Stimulated activated naive CD4-positive, alpha-beta T cell (primary cell): Measurements from ENCODE around the gene ANK3.

Experiments used
- DNase-seq, 6 experiments: peaks; one replicate each; lab custom pipeline; 2025; lab: John Stamatoyannopoulos, UW

Gene ANK3

DNA sequence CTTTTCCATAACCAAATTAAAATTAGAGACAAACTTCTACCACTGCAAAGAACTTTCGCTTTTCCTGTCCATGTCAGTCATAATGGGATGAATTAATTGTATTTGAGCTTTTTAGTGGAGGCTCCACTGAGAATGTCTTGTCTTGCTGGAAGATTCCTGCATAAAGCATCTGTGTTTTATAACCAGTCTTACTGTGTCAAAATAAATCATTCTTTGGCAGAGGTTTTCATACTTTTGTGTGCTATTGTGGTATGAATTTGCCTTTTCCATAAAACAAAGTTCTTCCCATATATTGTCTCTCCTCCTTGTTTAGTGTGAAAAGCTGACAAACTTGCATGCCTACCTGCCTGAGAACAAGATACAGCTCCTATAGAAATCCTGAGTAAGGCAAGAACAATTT, 358.5 kb downstream of the ANK3 start:
- DNase-seq = no peak

DNA sequence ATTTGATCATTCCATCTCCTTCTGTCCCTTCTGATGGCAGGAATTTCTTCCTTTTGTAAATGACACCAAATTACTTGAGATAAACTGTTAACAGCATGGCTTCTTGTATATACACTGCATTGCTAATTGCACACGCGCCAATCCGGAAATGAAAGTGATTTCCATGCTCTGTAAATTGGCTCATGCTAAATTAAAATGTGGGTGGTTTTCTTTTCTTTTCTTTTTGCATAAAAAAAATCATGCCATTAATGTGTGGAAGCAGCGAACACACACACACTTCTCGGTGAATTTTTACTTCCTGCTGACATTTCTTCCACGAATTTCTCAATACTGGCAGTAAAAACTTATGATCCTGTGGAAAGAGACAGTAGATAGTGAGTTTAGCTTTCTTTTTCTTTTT, 360.2 kb downstream of the ANK3 start:
- DNase-seq = no peak

DNA sequence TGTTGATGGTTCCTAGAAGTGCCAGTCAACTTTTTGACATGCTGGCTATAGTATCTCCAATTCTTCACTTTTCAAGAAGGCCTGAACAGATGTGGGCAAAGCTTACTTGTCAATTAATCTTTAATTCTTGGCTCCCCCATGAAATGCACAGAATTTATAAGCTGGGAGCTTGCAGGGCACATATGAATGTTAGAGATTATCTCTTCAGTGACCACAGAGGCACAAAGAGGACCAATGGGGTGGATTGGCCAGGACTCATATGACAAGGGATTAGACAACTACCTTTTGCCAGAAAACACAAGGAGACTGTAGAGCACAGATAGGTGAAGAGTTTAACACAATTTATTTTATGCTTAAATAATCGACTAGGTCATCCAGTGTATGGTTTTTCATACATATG, 361.6 kb downstream of the ANK3 start:
- DNase-seq = no peak

DNA sequence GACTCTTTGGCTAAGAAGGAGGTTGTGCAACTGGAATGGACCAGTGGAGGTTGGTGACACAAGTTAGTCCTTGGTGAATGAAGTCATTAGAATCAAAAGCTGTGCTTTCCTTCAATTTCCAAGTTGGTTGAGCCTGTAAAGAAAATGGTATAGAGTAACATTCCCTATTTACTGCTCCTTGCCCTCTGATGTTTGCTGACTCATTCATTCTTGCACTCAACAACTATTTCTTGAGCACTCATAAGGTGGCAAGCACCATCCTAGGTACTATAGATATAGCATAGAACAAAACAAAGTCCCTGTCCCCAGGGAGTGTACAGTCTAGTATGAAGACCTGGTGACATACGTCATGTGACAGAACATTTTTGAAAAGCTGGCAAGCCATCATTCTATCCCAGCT, 364.4 kb downstream of the ANK3 start:
- no peak for DNase-seq

DNA sequence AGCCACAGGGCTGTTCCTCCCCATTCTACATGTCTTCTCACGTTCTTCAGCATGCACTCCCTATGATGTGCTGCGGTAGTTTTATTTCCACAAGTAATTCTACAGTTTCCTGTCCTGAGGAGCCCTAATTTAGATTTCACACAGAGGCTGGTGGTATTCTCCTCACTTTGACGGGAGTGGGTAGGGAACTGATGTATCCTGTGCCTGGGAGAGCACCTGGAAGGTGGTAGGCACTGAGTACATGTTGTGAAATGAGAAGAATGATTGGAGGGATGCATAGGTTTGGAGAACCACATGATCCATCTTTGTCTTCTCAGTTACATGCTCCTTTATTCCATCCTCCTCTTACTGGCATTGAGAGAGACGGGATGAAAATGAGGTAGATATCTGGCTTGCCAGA, 365.2 kb downstream of the ANK3 start:
- no peak for DNase-seq

DNA sequence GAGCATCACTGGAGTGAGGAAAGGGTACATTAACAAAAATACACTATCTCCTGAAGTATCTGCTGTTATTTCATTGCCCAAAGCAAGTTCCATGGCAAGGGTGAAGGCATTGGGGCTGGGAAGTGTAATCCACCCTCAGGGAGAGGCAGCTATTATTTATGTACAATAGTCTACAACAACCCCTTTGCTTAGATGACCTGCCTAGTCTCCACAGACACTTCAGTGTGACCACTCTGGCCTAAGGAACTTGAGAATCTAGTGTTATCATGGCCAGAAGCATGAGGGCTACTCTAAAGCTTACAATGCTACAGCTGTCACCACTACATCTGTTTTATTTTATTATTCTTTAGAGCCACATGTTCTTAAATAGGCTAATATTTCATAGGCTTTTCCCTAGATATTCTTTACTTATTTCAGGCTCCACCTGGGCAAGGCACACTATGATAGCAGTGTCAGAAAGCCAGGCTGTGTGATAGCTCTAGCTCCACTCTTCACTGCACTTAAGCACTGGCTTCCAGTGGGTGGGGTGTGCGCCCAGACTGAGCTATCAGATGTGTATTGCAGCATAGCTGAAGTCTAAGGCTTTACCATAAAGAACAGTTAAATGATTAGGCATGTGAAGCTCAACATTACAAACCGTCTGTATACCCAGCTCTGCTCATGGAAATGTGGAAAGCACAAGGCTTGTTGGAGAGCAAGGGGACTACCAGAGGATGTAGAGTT, 366.4 kb downstream of the ANK3 start:
- no peak for DNase-seq

DNA sequence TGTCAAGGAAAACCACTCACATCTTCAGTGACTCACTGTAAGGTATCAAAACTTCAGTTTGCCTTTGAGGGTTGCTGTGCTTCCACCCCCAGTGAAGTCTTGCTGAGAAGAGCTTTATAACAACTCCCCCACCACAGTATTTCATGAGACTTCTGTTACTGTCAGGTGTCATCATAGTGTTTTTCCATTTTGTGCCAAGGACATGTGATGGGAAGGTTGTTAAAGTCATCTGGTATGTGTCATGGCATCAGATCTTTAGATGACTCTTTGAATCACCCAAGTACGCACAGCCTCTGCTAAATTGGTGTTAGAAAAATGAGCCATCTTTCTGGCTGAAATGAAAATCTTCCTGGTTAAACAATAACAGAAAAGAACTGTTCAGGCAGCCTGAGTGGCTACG, 368.3 kb downstream of the ANK3 start:
- no peak for DNase-seq

DNA sequence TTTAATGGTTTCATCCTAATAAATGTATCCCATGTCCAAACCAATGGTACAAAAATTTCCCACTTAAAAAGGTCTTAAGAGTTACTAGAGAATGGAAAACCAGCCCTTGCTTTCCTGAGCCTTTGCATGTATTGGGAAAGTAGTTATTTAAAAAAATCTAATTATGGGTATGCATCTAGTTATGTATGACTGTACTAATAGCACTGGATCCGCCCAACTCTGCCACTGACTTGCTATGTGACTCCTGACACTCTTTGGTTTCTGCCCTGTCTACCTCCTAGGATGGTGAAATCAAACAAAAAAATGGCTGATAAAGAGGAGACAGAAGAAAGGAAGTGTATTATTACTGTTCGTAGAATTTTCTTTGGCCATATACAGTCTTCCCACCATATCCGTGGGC, 372.9 kb downstream of the ANK3 start:
- no peak for DNase-seq

DNA sequence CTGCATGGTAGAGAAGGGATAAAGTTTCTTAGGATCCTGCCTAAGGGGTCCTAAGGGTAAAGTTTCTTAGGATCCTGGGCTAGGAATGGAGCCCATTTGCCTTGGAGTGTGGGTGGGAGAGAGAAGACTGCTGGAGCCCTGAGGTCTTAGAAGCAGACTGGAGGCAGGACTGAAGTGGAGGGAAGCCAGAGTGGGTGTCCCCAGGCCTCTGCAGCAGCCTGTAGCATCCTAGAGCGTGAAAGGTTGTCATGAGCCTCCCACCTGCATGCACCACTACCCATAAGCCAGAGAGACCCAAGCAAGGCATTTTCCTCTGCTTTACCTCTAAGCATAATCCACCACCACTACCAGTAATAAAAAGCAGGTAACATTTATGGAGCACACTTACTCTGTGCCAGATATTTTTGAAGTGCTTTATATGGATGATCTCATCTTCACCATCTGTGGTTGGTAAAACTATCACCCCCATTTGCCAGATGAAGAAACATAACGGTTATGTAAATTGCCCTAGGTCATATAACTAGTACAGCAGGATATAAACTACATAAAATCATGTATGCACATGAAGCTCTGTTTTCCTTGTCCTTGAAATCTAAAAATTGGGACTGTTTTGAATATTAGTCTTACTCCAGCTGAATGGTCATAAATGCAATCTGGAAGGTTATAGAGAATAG, 379.8 kb downstream of the ANK3 start:
- DNase-seq = no peak

DNA sequence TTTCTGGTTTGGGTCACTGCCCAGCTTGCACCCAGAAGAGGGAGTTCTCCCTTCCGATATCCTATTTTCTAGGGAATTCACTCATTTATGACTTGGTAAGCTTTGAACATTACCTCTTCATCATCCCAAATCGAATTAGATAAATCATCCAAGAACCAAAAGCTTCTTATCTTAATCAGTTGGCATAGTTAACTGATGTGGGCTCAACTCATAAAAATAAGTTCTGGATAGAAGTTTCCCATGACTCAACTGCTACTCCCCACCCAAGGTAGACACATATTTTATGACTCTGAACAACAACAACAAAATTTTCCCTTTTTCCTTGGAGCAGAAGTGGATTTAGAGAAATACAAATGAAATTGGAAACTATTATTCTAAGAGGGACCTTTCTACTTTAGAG, 380.4 kb downstream of the ANK3 start:
- no peak for DNase-seq

DNA sequence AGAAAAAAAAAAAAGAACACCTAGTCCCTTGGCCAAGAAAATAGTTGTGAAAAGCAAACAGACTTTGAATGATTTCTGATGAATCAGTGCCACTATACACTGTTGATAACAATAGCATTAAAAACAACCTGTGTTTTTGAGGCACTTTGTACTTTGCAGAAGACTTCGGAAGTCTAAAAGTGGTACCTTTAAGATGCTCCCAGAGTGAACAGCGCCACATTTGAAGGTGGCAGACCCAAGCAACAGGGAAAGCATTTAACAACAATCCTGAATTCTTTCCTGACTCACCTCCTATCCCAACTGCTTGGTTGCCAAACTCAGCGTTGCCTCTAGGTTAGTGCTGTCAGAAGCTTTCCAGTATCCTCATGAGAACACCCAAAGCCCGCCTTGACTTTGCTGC, 380.9 kb downstream of the ANK3 start:
- no peak for DNase-seq

DNA sequence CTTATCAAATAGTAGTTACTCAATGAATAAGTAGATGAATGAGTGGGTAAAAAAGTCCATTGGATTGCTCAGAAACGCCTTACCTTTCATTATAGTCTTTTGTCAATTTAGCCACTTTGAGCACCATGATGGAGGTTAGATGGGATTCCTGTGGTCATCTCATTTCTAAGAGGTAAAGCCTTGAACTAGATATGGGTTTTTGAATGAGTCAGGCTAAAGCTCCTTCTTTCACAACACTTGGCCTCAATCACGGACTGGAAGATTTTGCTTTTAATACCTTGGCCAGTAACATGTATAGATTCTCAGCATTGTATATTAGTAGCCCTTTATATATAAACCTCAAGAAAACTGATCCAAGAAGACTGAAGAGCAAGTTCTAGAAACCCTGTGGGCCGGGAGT, 383.6 kb downstream of the ANK3 start:
- no peak for DNase-seq

DNA sequence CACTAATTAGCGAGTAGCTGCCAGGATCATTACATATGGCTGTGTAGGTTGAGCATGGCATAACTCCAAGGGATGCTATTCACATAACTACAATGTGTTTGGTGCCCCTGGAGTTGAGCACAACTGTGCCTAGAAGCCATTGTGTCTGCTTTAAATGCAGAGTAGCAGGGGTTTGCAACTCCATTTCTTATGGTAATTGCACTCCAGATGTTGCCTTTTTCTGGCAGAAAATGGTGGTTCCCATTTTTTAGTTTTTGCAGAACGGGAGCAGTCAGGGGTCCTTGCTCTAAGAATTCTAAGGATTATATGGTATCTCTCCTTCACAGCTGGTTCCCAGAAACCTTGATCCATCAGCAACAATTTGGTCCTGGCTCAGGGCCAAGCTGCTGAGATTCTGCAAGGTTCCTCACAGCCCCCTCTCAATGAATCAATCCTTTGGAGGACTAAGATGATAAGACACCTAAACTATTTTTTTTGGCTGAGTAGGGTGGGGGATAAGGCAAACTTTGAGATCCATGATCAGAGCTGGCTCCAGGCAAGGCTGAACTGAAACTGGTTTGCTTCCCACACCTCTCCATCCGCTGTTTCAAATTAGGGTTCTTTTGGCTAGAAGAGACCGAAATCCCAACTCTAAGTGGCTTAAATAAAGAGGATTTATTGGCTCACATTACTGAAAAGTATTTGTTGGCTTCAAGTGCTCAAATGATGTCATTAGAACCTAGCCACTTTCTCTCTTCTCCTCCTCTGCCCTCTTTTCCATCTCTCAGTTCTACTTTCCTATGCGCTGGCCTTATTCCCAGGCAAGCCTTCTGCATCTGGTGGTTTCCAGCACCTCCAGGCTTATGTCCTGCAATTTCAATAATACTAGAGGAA, 385.8 kb downstream of the ANK3 start:
- DNase-seq = no peak

DNA sequence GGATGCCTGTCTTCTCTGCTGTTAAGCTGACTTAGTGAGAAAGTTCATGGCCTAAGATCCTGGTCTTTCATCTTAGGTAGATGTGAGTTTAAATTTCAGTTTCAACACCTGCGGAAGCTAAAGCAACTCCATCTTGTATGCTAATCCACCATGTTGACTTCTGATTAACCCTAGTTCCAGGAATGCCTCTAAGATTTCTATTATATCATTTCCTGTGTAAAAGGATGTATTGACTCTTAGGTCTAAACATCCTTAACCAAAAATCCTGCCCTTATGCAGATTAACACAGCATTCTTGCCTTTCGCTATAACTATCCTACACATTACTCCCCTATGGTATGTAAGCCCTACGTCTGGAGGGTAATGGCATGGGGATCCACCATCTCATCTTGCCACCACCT, 388.9 kb downstream of the ANK3 start:
- DNase-seq = no peak

DNA sequence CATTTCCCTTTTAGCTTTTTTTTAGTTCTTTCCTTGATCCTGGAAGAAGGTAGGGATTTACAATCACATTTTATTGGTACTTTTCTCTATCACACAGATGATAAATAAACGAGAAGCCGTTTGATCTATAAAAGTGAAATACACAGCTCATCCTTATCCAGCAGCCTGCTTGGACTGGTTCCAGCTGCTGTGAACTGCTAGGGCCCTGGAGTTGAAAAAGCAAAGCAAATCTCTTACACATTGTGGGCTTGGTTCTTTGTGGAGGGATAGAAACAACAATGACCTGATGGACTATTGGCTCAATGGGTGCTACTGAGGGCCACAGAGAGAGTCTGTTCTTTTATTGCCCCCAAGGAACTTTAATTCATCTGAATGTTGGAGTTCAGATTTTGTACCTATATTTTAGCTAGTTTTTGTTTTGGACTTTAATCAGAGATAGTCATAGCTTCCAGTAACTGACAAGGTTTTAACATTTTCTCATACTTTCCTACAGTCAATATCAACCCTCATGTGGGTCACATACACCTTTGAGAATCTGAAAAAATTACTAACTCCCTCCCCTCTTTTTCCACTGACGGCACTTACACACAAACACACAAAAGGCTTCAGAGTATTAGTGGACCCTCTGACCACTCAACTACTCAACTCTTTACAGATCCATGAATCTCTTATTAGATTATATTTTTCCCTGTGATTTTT, 391.7 kb downstream of the ANK3 start:
- DNase-seq = no peak

DNA sequence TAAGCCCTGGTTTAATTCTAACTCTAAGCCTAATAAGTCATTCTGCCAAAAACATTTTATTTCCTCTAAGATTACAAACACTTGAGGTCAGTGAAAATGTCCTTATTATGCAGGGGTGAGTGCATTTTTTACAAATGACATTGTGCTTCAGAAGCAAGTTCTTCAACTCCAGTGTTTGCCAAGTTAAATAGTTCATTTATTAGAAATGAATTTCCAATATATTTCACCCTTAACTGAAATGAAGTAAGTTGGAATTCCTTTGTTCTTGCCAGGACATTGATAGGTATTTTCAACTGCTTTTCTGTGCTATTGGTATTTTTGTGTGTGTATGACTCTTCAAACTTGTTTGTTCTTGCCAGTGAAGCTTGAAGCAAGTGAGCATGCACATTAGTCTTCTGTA, 393.8 kb downstream of the ANK3 start:
- DNase-seq = no peak

DNA sequence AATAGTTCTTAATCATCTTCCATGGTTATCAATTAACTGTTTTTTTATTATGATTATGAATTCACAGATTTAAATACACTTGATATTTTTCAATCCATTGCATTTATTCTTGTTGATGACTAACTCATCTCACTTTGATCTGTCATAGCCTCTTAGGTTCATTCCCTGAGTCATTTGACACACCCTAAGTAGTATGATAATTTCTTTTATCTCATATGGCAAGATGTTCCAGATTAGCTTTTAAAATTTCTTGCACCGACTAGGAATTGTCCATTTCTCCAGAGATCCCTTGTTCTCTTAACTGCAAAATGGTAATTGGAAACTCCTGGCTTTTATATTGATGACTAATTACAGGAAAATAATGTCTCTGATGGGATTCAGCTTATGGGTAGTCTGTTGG, 395.7 kb downstream of the ANK3 start:
- no peak for DNase-seq

DNA sequence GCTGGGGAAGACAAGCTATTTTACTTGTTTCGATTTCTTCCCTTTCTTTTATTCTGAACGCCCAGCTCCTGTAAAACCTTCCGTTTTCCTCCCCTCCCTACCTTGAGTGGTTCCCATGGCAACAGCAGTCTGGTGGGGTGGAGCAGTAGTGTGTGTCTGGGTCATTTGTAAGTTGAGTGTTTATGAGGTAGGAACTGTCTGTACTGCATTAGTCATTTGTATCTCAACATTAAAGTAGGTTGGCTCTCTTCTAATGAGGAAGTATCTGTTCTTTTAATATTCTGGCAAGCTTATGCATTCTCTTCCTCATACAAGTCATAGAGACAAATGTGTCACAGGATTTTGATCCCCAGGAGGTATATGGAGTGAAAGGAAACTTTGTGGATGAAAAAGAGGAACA, 398.0 kb downstream of the ANK3 start:
- no peak for DNase-seq

DNA sequence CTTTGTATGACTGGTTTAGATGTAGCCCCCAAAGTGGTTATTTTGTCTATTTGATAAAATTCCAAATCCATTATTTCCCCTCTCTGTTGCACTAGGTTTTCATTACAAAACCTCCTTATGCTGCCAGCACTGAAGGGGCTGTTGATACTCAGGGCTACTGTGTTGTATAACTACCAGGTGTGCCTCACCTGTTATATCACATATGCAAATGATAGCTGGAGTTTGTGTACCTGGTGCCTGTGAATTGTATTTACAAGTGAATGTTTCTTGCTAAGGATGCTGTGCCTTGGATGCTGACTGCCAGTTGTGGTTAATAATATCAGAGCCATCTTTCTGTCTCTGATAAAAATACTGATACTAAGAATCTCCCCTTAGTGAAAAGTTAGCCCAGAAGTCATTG, 398.6 kb downstream of the ANK3 start:
- DNase-seq = no peak

DNA sequence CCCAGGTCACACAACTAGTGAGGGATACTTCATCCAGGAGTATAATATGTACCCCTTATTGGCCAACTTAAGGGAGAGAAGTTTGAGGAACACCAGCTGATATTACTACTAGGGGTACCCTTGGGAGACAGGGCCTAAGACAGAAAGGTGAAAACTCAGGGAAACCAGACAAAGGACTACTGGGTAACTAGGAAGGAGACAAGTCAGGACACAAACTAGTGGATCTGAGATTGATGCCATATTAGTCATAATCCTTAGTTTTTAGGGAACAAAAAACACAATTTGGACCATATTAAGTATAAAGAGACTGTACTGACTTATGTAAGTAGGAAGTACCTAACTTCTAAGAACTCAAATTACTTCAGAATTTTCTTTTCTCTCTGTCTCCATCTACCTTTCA, 404.0 kb downstream of the ANK3 start:
- no peak for DNase-seq

DNA sequence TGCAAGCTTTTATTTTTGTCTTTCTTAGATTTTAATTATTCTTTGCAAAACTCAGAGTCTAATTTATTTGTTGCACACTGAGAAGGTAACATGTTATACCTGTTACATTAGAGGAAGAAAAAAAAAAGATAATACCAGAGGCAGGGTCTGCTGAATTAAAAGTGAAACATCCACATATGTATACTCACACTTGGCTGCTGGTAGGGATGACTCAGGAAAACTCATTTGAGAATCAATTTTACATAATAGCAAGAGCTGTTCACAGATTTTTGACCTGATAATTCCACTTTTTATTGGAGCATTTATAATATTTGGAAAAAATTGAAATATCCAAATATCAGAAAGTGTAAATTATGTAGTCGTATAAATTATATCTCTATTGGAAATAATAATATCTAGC, 405.3 kb downstream of the ANK3 start:
- DNase-seq = no peak

DNA sequence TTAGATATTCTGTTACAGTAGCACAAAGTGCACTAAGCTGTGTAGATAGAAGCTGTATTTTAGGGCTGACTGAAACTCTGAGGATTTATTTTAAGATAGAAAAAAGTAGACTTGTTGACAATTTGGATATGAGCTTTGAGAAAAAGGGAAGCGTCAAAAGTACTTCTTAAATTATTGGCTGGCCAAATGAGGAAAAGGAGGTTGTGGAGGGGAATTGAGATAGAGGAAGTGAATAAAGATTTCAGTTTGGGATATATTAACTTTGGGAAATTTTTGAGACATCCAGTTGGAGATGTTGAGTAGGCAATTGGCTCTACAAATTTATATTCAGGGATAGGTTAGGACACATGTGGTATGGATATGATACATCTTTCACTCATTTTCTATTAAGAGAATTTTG, 409.3 kb downstream of the ANK3 start:
- DNase-seq = no peak

DNA sequence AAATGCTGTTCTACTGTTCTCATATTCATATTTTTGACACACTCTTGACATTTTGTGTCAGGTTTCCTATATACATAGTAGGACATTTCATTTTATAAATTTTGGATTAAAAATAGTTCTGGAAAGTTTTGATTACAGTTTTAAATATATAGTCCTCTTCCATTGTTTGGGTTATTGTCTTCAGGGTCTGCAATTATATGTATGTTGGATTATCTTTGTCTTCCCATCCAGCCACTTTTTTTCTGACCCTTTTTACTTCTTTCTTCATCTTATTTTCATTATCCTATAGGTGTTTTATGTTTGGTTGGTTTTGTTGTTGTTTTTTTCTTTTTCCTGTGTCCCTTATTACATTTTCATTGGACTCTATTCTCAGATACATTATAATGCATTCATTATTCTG, 412.2 kb downstream of the ANK3 start:
- DNase-seq = no peak
